ENCODE data around the gene CAMK4. TPM values are rescaled to one million over a fixed set of nuclear protein-coding genes. Genes with fewer than 3 reads are reported as not detected.
"Not testable (repeated sequence)": the region's sequence is repeated elsewhere in the genome, so short reads cannot be mapped to it uniquely, and the experiment has no call there.

The CAMK4 gene
- total and polyA plus RNA-seq, 4 donors, result 0.27 to 1.4 (median 1.2) TPM

GRCh38 chr5:111353035-111353434, 128.9 kb downstream of the CAMK4 start:
- DNase-seq (ENCODE audit: low spot score), result no peak
- no peak overlapping the region for H3K9ac ChIP-seq (ENCODE audit: low read depth in 1 of 2, low read length in 2 of 2)
- 72% methylated on average over 3 of the region's 3 CpGs for WGBS
- H3K4me3 ChIP-seq (ENCODE audit: low read depth in 1 of 3, low read length in 3 of 3), result no peak overlapping the region
- H3K4me1 ChIP-seq (ENCODE audit: control insufficient read depth in 4 of 4, insufficient read depth in 4 of 4, low read length in 3 of 4), result no peaks in the 10 kb centered on the region
- no peaks in the 10 kb centered on the region for H3K27me3 ChIP-seq (ENCODE audit: control insufficient read depth in 4 of 4, insufficient read depth in 4 of 4, low read length in 3 of 4)
- H3K27ac ChIP-seq (ENCODE audit: low read depth in 1 of 2, low read length in 2 of 2), result no peak overlapping the region
- no peaks in the 10 kb centered on the region for H3K36me3 ChIP-seq (ENCODE audit: control insufficient read depth in 4 of 4, insufficient read depth in 3 of 4, low read depth in 1 of 4, low read length in 3 of 4)
- H3K9me3 ChIP-seq (ENCODE audit: control insufficient read depth in 4 of 4, low read length in 3 of 4), result no peaks in the 10 kb centered on the region
- TF ChIP-seq FOXA1 (IDR thresholded peaks at IDR 0.05), result no peak
- no peak for TF ChIP-seq YY1 (IDR thresholded peaks at IDR 0.05)
- no peak for TF ChIP-seq HNF4A (conservative IDR thresholded peaks at IDR 0.05)
- no peak for TF ChIP-seq SP1 (IDR thresholded peaks at IDR 0.05)
- TF ChIP-seq MAX (IDR thresholded peaks at IDR 0.05), result no peak
- no peak for TF ChIP-seq HNF4G (IDR thresholded peaks at IDR 0.05)
- TF ChIP-seq CTCF (IDR thresholded peaks at IDR 0.05; ENCODE audit: low read depth, low read length, missing input control), result no peak
- TF ChIP-seq RAD21 (IDR thresholded peaks at IDR 0.05), result no peak
- no peak for TF ChIP-seq JUND (IDR thresholded peaks at IDR 0.05)
- TF ChIP-seq NR2F2 (IDR thresholded peaks at IDR 0.05), result no peak
- no peak for TF ChIP-seq TAF1 (conservative IDR thresholded peaks at IDR 0.05)
- TF ChIP-seq ZBTB33 (IDR thresholded peaks at IDR 0.05), result no peak

- H3K4me3 ChIP-seq (ENCODE audit: low read depth in 1 of 3, low read length in 3 of 3); H3K9ac ChIP-seq (ENCODE audit: low read depth in 1 of 2, low read length in 2 of 2); H3K9me3 ChIP-seq (ENCODE audit: control insufficient read depth in 4 of 4, low read length in 3 of 4); H3K27me3 ChIP-seq (ENCODE audit: control insufficient read depth in 4 of 4, insufficient read depth in 4 of 4, low read length in 3 of 4); H3K27ac ChIP-seq (ENCODE audit: low read depth in 1 of 2, low read length in 2 of 2); H3K4me1 ChIP-seq (ENCODE audit: control insufficient read depth in 4 of 4, insufficient read depth in 4 of 4, low read length in 3 of 4); DNase-seq (ENCODE audit: low spot score); H3K36me3 ChIP-seq (ENCODE audit: control insufficient read depth in 4 of 4, insufficient read depth in 3 of 4, low read depth in 1 of 4, low read length in 3 of 4): not testable (repeated sequence)
- whole genome bisulfite sequencing, result 47% methylated on average over 1 of the region's 1 CpG
Observed at GRCh38 chr5:111358726-111359125, 134.5 kb downstream of the CAMK4 start.

- no peaks in the 10 kb centered on the region for H3K9me3 ChIP-seq (ENCODE audit: control insufficient read depth in 4 of 4, low read length in 3 of 4)
- H3K4me1 ChIP-seq (ENCODE audit: control insufficient read depth in 4 of 4, insufficient read depth in 4 of 4, low read length in 3 of 4), result no peaks in the 10 kb centered on the region
- H3K4me3 ChIP-seq (ENCODE audit: low read depth in 1 of 3, low read length in 3 of 3), result no peak overlapping the region
- H3K36me3 ChIP-seq (ENCODE audit: control insufficient read depth in 4 of 4, insufficient read depth in 3 of 4, low read depth in 1 of 4, low read length in 3 of 4), result no peaks in the 10 kb centered on the region
- no peak overlapping the region for H3K9ac ChIP-seq (ENCODE audit: low read depth in 1 of 2, low read length in 2 of 2)
- H3K27me3 ChIP-seq (ENCODE audit: control insufficient read depth in 4 of 4, insufficient read depth in 4 of 4, low read length in 3 of 4), result no peaks in the 10 kb centered on the region
- DNase-seq (ENCODE audit: low spot score), result no peak
- 57% methylated on average over 2 of the region's 2 CpGs for WGBS
- no peak overlapping the region for H3K27ac ChIP-seq (ENCODE audit: low read depth in 1 of 2, low read length in 2 of 2)
- TF ChIP-seq RXRA (IDR thresholded peaks at IDR 0.05) (no peak), TAF1 (conservative IDR thresholded peaks at IDR 0.05) (no peak), RAD21 (IDR thresholded peaks at IDR 0.05) (no peak)
Observed at GRCh38 chr5:111360173-111360572, 136.0 kb downstream of the CAMK4 start.
